NCI-H2227 treated with DMSO at 0.1 percent for 48 hours (cell line): ENCODE measurements around the gene KIF18A.
"Not testable (repeated sequence)": the region's sequence is repeated elsewhere in the genome, so short reads cannot be mapped to it uniquely, and the experiment has no call there.

ENCODE experiments used
- DNase-seq: peaks from one replicate; lab custom pipeline; 2025; lab: John Stamatoyannopoulos, UW

Gene KIF18A

DNA sequence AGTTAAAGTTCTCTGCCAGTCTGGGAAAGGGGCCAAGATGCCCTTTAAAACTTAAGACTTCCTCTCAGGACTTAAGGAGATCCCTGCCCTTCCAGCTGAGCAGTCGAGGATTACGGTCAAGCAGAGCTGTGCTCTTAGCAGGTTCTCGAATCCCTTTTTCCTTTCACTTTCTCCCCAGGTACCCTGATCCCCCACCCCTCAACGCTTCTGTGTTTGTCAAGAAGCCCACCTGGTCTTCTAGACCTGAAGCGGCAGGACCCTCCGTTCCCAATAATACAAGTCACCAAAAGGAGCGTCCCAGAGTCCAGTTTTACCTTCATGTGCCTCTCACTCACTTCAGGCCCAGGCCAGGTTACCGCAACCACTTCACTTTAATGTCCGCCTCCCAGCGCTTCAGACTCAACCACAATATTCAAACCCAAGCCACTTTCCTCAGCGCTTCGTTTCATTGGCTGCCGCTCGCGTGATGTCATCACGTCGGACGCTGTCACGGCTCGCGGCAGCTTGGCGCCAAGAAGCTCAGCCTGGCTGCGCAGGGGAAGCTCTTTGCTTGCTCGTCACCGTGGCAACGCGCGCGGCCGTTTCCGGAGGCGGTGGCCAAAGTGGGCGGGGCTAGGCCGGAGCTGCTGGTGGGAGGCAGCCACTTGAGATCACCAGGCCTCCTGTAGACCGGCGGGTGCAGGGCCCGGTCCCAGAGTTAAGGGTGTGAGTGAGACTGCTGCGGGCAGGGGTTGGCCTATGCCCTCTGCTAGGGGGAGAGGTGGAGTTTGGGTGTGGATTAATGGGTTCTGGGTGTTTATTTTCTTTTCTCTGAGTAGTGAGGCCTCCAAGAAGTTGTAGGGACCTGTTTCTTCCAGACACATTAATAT lies at the start of gene KIF18A, which contains the start of gene METTL15:
Gene KIF18A (minus strand): TSS at position 407 of the 869 bp plus-strand sequence. CDS start 10,209 bp downstream, outside the sequence.
Gene METTL15 (plus strand): TSS at position 639 of the 869 bp plus-strand sequence. CDS start 4,947 bp downstream, outside the sequence.
- peak; percentile 95 for DNase-seq

DNA sequence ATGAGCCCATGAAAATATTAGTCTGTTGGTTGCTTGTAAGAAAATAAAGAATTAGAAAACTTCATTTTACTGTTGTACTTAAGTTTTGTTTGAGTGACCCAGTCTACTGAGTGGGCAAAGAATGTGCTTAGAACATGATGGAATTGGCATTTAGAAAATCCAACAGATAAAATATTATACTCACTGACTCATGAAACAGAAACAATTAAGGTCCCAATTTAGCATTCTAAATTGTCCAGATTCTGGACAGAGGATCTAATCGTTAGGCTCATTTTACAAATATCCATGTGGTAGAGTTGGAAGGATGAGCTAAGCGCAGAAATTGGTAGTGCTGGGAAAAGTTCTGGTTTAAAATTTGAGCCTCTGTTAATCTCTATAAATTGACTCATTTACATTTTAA lies 45.6 kb upstream of the KIF18A start:
- DNase-seq: no peak

DNA sequence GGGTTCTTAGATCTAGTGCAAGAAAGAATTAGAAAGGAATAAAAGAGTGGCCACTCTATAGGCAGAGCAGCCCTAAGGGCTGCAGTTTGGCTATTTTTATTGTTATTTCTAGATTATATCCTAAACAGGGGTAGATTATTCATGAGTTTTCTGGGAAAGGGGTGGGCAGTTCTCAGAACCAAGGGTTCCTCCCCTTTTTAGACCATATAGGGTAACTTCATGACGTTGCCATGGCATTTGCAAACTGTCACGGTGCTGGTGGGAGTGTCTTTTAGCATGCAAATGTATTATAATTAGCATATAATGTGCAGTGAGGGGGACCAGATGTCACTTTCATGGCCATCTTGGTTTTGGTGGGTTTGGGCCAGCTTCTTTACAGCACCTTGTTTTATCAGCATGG lies 44.8 kb upstream of the KIF18A start:
- no peak for DNase-seq

DNA sequence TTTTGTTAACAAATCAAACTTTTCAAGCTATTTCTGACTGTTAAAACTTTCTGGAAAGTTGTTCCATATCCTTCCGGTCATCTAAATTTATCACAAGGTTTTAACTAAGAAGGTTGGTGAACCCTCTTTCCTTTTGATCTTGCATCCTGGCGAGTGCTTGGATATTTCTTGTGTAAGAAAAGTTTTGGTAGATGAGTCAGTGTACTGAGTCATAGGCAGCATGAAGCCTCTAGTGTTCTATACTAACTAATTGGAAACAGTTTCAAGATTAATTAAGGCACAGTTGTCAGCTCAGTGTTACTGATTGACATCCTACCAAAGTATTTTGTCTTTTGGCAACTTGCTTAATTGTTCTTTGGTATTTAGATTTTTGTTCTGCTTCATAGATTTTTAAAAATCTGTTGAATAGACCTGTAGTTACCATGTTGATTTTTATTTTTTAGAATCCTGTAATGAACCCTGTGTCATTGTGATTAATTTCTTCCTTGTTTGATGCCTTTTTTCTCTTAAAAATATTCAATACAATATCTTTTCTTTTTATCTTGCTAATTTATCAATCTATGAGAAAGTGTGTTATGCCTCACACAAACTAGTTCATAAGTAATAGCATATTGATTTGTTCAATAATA lies 38.3 kb upstream of the KIF18A start:
- no peak for DNase-seq

DNA sequence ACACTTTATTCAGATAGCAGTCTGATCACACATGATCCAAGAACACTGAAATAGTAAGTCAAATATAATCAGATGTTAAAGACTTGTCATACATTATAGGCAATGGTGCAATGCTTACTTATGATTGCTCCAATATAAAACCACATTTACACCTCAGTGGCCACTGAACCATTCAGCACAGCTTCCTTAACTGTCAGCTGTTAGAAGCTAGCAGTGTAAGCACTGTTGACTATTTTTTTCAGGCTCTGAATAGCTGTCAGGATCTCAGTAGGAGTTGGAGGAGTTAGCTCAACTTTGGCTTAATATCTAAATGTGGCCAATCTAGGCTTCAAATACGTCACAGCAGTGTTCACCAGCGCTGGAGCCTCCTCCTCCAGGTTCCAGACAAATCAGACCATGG lies 36.9 kb upstream of the KIF18A start:
- no peak for DNase-seq

DNA sequence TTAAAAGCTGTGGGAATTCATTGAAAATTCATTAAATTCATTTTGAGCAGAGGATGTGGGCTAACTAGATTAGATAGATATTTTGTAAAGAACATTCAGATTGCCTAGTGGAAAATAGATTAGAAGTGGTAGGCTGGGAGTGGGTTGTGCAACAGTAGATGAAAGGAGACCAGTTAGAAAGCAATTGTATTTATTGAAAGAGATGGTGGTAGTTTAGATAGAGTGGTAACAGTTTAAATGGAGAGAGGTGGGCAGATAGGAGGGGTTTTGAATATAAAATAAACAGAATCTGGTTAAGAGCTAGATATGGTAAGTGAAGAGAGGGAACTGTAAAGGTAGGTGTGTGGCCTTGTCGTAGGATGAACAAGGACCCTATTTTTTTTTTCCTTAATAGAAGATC lies 34.8 kb upstream of the KIF18A start:
- no peak for DNase-seq

DNA sequence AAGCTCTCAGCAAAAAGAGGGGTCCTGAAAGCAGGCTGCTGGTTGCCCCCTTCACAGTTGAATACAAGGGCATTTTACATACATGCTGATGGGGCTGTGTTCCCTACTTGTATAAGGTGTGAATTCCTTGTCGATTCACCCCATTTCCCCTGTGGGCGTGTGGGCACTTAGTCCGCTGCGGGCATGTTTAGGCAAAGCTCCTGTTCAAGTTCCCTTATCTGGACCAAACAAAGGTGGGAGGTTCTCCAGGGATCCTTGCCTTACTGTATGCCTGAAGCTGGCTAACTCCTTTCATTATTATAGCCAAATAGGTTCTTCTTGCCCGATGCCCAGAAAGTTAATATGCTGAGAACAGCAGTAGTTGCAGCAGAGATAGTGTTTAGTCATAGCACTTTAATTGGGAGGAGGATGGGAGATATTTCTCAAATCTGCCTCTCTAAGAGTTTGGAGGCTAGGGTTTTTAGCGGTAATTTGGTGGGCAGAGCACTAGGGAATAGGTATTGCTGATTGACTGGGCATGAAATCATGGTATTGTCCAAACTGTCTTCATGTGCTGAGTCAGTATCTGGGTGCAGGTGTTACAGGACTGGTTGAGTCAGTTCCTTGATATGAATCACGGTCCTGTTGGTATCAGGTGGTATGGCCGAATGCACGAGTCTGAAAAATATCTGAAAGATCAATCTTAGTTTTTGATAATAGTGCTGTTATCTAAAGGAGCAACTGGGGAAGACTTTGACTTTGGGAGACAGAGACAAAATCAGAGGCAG lies 32.9 kb upstream of the KIF18A start:
- DNase-seq: no peak

DNA sequence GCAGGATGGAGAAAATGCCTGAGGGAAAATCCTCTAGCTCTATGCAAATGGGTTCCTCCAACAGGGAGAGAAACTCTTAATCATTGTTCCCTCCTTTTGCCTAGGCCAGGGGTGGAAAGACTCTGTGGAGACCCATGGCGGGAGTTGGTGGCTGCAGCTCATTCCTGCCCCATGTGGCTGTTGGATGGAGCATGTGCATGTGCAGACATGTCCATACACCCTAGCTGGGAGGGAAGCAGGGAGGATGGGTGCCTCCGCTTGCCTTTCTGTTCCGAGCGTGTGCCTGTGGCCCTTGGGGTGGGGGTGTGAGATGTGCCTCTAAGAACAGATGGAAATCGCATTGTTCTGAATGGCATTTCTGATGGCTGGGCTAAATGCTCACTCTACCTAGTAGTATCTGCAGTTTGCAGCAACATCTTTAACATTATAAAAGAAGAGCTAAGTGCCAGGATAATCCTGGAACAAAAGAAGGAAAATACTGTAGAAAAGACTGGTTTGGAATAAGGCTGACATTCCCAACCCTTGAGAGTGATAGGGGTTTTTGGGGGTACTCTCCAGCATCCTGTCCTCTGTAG lies 32.0 kb upstream of the KIF18A start:
- DNase-seq: no peak

DNA sequence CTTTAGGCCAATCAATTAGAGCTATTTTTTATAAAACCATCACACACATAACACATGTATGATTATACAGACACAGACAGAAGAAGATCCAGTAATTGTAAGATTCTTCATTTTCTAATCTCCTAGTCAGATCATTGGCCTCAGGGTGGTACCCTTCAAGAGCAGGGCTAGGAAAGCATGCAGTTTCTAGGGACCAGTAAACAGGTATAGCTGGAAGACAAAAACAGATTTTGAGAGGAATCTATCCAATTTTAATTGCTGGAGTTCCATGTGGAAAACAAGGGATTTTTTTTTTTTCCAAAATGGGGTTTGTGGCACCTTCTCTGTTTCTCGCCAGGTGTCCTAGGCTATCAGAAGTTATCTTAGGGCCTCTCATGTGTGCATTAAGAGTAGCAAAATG lies 29.9 kb upstream of the KIF18A start:
- DNase-seq: no peak

DNA sequence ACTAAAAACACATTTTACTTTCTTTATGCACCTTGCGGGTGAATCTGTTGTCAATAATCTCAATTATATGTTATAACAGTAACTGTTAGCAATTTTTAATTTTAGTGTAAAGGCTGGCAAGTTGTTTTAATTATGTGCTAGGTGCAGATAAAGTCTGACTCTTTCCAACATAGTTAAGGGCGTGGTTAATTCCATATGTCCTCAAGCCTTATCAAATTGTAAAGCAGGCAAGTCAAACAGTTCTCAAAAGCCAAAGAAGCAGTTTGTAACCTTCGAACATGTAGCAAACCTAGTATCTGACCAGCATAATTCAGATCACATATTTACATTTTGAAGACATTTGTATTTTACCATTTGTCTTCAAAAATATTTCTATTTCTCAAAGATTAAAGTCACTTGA lies 29.4 kb upstream of the KIF18A start:
- DNase-seq: no peak

DNA sequence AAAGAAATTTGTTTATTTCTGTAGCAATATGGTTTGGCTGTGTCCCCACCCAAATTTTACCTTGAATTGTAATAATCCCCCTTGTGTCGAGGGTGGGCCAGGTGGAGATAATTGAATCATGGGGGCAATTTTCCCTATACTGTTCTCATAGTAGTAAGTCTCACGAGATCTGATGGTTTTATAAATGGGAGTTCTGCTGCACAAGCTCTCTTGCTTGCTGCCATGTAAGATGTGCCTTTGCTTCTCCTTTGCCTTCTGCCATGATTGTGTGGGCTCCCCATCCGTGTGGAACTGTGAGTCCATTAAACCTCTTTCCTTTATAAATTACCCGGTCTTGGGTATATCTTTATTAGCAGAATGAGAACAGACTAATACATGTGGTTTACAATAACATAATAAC lies 28.2 kb upstream of the KIF18A start:
- DNase-seq: not testable (repeated sequence)

DNA sequence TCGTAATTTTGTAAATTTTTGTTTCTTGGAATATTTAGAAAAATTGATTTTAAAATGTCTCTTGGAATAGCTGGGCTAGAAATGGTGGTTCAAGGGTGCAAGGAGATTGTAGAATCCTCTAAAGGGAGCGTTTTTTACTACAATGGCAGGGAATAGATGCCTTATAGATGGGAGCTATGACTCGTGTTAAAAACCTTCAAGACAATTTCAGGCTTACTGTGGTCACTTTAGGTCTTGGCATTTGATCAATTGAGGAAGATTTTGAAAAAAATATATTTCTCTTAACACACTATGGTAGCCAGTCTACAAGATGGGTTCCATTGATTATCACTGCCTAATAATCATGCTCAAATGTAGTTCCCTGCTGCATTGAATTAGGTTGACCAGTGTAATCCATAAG lies 25.2 kb upstream of the KIF18A start:
- no peak for DNase-seq

DNA sequence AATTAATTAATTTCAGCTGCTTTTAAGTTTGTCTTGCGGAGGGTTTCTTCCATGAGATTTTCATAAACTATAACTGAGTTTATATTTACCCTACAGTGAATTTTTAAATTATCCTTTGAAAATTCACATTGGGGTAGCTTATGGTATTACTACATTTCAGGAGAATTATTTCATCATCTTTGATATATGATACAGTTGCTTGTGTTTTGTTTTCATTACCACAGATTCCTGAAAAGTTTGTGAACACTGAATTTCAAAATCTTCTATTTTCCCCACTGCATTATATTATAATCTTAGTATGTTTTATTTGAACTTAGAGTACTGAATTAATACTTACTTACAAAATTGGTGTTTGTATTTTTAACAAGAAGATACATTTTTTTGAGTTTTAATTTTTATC lies 24.6 kb upstream of the KIF18A start:
- DNase-seq: no peak

DNA sequence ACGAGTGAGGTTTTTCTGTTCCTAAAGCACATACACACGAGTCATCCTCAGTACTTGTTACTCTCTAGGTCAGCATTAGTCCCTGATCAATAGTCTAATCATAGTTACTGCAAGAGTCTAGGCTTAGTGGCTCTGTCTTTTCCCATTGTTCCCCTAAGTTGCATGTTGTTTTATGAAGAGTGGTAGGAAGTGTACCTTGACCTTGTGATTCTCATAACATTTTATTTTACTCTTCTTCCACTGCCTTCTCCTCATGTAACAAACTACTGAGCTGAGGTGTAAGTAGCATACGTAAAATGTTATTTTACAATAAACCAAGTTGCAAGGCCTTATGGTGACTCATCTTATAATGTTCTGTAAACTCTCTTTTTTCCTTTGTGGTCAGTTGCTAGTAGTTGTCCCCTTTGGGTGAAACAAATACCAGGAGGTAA lies 15.2 kb upstream of the KIF18A start:
- DNase-seq: no peak

DNA sequence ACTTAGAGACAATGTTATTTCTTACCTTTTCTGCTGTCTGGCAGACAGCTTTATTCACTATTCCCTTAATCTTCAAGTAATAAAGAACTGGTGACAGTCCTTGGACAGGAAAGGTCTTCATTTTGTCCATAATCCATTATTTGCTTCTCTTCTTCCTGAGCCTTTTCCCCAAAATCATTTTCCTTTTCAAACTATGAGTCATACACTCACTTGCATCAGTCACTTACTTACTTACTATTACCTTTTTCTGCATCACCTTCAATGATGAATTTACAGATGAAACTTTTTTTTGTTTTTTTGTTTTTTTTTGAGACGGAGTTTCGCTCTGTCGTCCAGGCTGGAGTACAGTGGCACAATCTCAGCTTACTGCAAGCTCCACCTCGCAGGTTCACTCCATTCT lies 9.8 kb upstream of the KIF18A start:
- no peak for DNase-seq

DNA sequence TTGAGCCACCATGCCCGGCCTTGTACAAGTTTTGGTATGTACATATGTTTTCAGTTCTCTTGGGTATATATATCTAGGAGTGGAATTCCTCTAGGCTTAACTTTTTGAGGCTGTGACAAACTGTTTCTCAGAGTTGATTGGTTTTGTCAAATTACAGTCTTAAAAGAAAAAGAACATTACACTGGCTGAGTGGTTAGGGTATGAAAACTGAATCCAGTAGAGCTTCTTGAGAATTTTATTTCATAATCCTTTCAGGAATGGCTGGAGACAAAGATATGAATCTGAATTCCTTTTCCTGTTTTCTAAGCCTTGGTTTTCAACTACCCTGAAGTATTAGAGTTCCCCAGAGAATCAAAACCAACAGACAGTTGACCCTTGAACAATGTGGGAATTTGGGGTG lies 6.8 kb upstream of the KIF18A start:
- no peak for DNase-seq

DNA sequence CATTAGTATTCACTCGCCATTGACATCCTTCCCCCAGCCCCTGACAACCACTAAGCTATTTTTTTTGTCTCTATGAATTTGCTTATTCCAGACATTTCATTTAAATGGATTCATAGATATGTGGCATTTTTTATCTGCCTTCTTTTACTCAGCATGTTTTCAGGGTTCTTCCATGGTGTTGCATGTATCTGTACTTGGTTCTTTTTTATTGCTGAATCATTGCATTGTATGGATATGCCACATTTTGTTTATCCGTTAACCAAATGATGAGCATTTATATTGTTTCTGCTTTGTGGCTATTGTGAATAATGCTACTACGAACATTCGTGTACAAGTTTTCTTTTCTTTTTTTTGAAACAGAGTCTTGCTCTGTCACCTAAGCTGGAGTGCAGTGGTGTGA lies 6.2 kb upstream of the KIF18A start:
- DNase-seq: no peak

DNA sequence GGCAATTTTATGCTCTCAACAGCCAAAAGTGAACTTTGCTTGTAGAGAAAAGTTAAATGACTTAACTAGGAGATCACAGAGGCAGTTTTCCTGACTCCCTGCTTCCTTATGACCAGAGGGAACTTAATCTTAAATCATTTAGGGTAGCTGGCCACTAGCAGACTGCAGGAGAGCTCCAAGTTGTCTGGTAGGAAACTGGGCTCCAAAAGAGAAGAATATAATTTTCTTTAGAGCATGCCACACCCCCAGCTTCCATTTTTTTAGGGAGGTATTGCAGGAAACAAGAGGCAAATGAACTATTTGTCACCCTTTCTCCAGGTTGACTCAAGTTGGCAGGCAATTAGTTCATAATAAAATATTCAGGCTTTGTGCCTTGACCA lies 2.9 kb upstream of the KIF18A start:
- DNase-seq: no peak

DNA sequence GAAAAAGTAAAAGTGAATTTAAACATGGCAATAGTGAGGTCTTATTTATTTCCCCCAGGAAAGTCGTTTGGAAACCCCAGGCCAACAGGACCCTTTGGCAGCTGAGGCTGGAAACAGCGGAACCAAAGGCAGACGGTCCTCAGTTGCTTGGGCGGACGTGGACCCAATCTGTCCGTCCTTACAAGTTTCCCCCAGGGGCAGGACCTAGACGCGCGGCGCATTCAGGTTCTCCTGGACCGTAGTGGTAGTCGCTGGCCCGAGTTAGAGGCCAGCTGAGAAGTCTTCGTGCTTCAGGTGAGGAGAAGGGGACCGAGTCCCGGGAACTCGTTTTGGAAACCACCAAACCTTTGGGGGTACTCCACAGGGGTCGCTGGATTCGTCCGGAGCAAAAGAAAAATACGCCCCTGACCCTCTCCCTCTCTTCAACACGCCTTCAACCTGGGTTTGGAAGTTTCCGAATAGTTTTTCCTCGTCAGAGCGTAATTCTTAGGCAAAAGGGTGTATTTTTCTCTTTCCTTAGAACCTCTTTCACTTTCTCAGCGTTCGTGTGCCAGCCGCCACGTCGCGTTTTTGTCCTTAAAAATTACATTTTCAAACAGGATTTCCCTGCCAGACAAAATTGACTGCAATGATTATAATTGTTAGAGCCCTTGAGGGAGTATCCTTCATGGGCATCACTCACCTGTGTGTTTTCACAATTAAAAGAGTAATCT lies 2.3 kb upstream of the KIF18A start:
- peak; percentile 67 for DNase-seq

DNA sequence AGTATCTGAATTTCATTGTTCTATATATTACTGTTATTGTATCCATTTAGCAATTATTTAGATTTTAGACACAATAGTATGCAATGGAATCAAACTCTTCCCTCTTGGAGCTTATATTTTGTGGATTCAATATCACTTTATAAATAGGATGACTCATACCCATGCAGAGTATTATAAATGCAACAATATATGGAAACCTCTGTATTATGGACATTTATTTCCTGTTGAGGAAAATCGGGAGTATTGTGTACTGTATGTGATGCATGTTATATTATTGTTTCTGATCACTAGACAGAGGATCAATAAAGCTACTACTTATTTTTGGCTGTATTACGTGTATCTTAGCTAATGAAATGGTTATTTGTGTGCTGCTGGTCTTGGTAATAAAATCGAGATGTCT lies 1.0 kb upstream of the KIF18A start:
- no peak for DNase-seq

DNA sequence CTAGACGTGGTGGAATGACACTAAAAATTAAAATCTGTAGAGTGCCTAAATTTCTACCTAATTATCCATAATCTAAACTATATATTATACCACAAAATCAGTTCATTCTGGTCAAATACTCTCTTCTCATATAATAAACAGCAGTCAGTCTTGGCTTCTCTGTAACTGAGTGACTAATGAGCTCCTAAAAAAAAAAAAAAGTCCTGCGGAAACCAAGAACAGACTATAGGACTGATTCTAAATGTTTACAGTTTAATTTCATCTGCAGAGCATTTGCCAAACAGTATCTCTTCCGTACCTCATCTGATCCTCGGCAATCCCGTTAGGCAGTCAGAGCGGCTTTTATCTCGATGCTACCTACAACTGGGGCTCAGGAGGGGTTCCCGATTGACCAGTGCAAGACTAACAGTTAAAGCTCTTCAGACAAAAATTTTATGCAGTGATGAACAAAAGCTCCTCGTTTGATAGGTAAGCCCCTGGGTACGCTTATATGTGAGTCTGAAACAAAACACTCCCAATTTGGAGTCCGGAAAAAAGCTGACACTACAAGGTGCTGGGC lies 686 bp downstream of the KIF18A start:
- no peak for DNase-seq
